Aorta (tissue), 5 donors: ENCODE results near the gene CCDC88A. TPM values are rescaled to one million over a fixed set of nuclear protein-coding genes. Genes with fewer than 3 reads are reported as not detected.
"Not testable (repeated sequence)": the region's sequence is repeated elsewhere in the genome, so short reads cannot be mapped to it uniquely, and the experiment has no call there.

Experiments used
- ATAC-seq: fragments of 200-7000 bp; cut with Tn5 transposase; one replicate; pipeline ENCODE4 v1.9.1; 2022; ENCODE audit warnings: moderate library complexity; ENCODE audit not compliant: low FRiP score
- DNase-seq, 2 donors: peaks; one replicate each; pipeline ENCODE4 v3.0.0-alpha.2; 2020
- H3K27ac ChIP-seq, 2 donors: one replicate each; pipeline ENCODE4 v1.5.1; 2013; ENCODE audit warnings: low read length in 2 of 2, mild to moderate bottlenecking in 2 of 2, moderate library complexity in 2 of 2, control low read depth in 1 of 2, inconsistent platforms in 1 of 2, low read depth in 1 of 2
- H3K27me3 ChIP-seq, 2 donors: one replicate each; pipeline ENCODE4 v1.6.1; 2013; ENCODE audit warnings: control low read depth in 1 of 2, low read length in 1 of 2, mild to moderate bottlenecking in 1 of 2, moderate library complexity in 1 of 2; ENCODE audit not compliant: insufficient read depth in 2 of 2, control insufficient read depth in 1 of 2
- H3K36me3 ChIP-seq, 2 donors: one replicate each; pipeline ENCODE4 v1.6.1; 2013; ENCODE audit warnings: control low read depth in 1 of 2, low read length in 1 of 2, mild to moderate bottlenecking in 1 of 2; ENCODE audit not compliant: insufficient read depth in 2 of 2, control insufficient read depth in 1 of 2
- H3K4me1 ChIP-seq, 2 donors: one replicate each; pipeline ENCODE4 v1.6.1; 2013; ENCODE audit warnings: low read length in 2 of 2, control low read depth in 1 of 2, mild to moderate bottlenecking in 1 of 2, moderate library complexity in 1 of 2; ENCODE audit not compliant: insufficient read depth in 2 of 2, control insufficient read depth in 1 of 2
- H3K4me3 ChIP-seq, 2 donors: one replicate each; pipeline ENCODE4 v1.5.1; 2013; ENCODE audit warnings: low read length in 2 of 2, control low read depth in 1 of 2, mild to moderate bottlenecking in 1 of 2
- H3K9me3 ChIP-seq: one replicate; pipeline ENCODE4 v1.6.1; 2013; ENCODE audit warnings: mild to moderate bottlenecking, low read length; ENCODE audit not compliant: control insufficient read depth
- WGBS, 2 donors: extraction: QIAGEN DNeasy Blood & Tissue Kit; methylation state at CpG; one replicate each; pipeline ENCODE4 v1.1.7; 2013; 5-methylcytosine and 5-hydroxymethylcytosine counted together
- intact Hi-C, 2 donors: fragments of 100-400 bp; cut with DNase I; formaldehyde crosslinking; loops; one replicate each; pipeline versions ENCODE4 v1.14.2 to v1.15.0; 2022
- polyA plus RNA-seq, 2 donors: library from polyadenylated mRNA; stranded (reverse); fragments of 200-250 nt; gene quantifications; one replicate each; pipeline ENCODE4 v1.2.3, GENCODE V29; 2013
- total RNA-seq, 2 donors: library from RNA; stranded (reverse); fragmentation: NEBNext Ultra II Directional; extraction: Animal tissue kit (Norgen Biotek cat#: 25700); gene quantifications; one replicate each; pipeline ENCODE4 v1.2.1, GENCODE V29; 2021
- donor health status: healthy with polysubstance abuse.
- donor health status: Bipolar disorder and iron deficiency.
- donor health status: DM: no; HTN: no; CAD: no.
- donor health status: DM: no; HTN: no; CAD: no.
- donor health status: DM: yes; HTN: yes; CAD: no.

CCDC88A gene
- total and polyA plus RNA-seq, 4 donors: 17.4 to 92.4 (median 47.7) TPM

- 81 to 83% methylated on average over 2 of the region's 2 CpGs for WGBS, 2 donors
- Histone ChIP-seq H3K36me3 (no peaks in the 10 kb centered on the region), H3K9me3 (no peaks in the 10 kb centered on the region), H3K27me3 (no peaks in the 10 kb centered on the region), H3K4me1 (peaks cover 0 to 2% of the 10 kb centered on the region in 2 donors), H3K27ac (no peak overlapping the region), H3K4me3 (no peak overlapping the region)
- intact Hi-C loops: no loop called here
- DNase-seq (no peak), ATAC-seq (no peak)
Measured at GRCh38 chr2:55357927-55358326, 61.7 kb downstream of the CCDC88A start.

GRCh38 chr2:55357164-55357563, 62.5 kb downstream of the CCDC88A start:
- ATAC-seq (no peak), DNase-seq (no peak)
- intact Hi-C loops: no loop called here
- H3K9me3 ChIP-seq: no peaks in the 10 kb centered on the region
- no peak overlapping the region for H3K4me3 ChIP-seq
- no peak overlapping the region for H3K27ac ChIP-seq
- no peaks in the 10 kb centered on the region for H3K27me3 ChIP-seq
- no peaks in the 10 kb centered on the region for H3K36me3 ChIP-seq
- H3K4me1 ChIP-seq: peaks cover 0 to 2% of the 10 kb centered on the region in 2 donors

- DNase-seq, intact Hi-C loops, H3K4me3 ChIP-seq, H3K27ac ChIP-seq, H3K36me3 ChIP-seq, ATAC-seq, H3K27me3 ChIP-seq, H3K4me1 ChIP-seq, H3K9me3 ChIP-seq: not testable (repeated sequence)
- WGBS, 2 donors: 94 to 97% methylated on average over 2 of the region's 2 CpGs
Measured at GRCh38 chr2:55356136-55356535, 63.5 kb downstream of the CCDC88A start.

GRCh38 chr2:55355451-55355850, 64.2 kb downstream of the CCDC88A start:
- Histone ChIP-seq H3K27ac (no peak overlapping the region), H3K36me3 (no peaks in the 10 kb centered on the region), H3K9me3 (no peaks in the 10 kb centered on the region), H3K4me1 (peaks cover 0 to 2% of the 10 kb centered on the region in 2 donors), H3K27me3 (no peaks in the 10 kb centered on the region), H3K4me3 (no peak overlapping the region)
- 97 to 100% methylated on average over 4 of the region's 4 CpGs for WGBS, 2 donors
- DNase-seq (no peak), ATAC-seq (no peak)
- intact Hi-C loops: no loop called here

GRCh38 chr2:55351672-55352071, 68.0 kb downstream of the CCDC88A start:
- no peaks in the 10 kb centered on the region for H3K9me3 ChIP-seq
- H3K4me3 ChIP-seq: no peak overlapping the region
- DNase-seq (no peak), ATAC-seq (no peak)
- H3K36me3 ChIP-seq: no peaks in the 10 kb centered on the region
- 98% methylated on average over 3 of the region's 3 CpGs for WGBS, 2 donors
- intact Hi-C loops: no loop called here
- H3K27ac ChIP-seq: no peak overlapping the region
- no peaks in the 10 kb centered on the region for H3K27me3 ChIP-seq
- H3K4me1 ChIP-seq: no peaks in the 10 kb centered on the region

GRCh38 chr2:55345064-55345463, 74.6 kb downstream of the CCDC88A start:
- Histone ChIP-seq H3K9me3 (no peaks in the 10 kb centered on the region), H3K27me3 (no peaks in the 10 kb centered on the region), H3K4me1 (no peaks in the 10 kb centered on the region), H3K4me3 (no peak overlapping the region), H3K36me3 (no peaks in the 10 kb centered on the region), H3K27ac (no peak overlapping the region)
- DNase-seq: no peak
- no peak for ATAC-seq
- intact Hi-C loops: no loop called here
- WGBS, 2 donors: 96 to 98% methylated on average over 4 of the region's 4 CpGs

DNA sequence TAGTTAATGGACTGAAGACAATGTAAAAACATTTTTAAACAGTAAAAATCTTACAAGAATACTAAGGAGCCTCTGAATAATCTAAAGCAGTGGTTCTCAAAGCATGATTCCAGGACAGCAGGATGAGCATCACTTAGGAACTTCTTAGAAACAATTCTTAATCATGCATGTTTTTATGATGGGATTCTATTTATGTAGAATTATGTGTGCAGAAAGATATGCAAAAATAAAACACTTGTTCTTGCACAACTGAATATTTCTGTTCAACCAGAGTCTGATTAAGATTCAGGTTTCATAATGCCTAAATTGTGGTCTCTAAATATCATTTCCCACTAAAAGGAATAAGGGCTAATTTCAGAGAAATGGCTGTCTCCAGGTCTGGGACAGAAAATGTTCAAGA, 81.4 kb downstream of the CCDC88A start:
- no peak for ATAC-seq
- no peak for DNase-seq
- Histone ChIP-seq H3K4me1 (peaks cover 0 to 2% of the 10 kb centered on the region in 2 donors), H3K36me3 (no peaks in the 10 kb centered on the region), H3K27ac (peak overlapping the region in 1 of 2 donors; percentile 57), H3K9me3 (no peaks in the 10 kb centered on the region), H3K27me3 (no peaks in the 10 kb centered on the region), H3K4me3 (no peak overlapping the region)
- intact Hi-C loops: no loop called here

GRCh38 chr2:55334728-55335127, 84.9 kb downstream of the CCDC88A start:
- no peak overlapping the region for H3K4me3 ChIP-seq
- DNase-seq (no peak), ATAC-seq (no peak)
- H3K9me3 ChIP-seq: no peaks in the 10 kb centered on the region
- intact Hi-C loops: no loop called here
- 93 to 96% methylated on average over 2 of the region's 2 CpGs for WGBS, 2 donors
- no peaks in the 10 kb centered on the region for H3K36me3 ChIP-seq
- no peaks in the 10 kb centered on the region for H3K27me3 ChIP-seq
- no peak overlapping the region for H3K27ac ChIP-seq
- H3K4me1 ChIP-seq: peaks cover 0 to 2% of the 10 kb centered on the region in 2 donors

DNA sequence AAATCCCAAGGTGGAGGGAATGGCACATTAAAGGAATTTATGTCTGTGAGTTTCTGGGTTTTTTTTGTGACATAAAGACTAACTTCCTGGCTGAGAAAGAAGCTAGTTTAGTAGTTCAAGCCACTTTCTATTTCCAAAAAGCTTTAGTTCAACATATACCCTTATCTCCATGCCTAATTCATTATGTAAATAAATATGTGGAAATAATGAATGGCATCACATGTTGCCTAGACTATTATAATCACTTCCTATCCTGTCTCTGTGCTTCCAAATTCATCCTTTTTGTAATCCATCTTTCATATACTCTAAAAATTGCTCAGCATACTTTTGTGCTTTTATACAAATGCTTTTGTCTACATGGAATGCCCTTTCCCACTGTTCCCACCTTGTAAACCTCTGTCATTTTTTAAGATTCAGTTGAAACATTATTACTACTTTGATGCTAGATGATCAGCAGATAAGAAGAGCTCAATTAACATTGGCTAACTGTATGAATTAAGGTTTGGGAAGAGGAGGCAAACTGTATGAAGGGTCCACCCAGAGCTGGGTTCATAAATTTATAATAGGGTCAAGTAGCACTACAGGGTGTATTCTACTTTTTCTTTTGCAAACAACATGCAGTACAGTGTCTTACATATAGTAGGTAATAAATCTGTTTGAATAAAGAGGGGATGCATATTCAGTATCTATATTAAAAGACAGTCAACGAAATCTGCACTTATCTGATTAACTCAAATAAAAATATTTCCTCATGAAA, 88.9 kb downstream of the CCDC88A start:
- Histone ChIP-seq H3K27me3 (no peaks in the 10 kb centered on the region), H3K4me3 (no peak overlapping the region), H3K9me3 (no peaks in the 10 kb centered on the region), H3K36me3 (no peaks in the 10 kb centered on the region), H3K4me1 (no peaks in the 10 kb centered on the region), H3K27ac (no peak overlapping the region)
- intact Hi-C loops: no loop called here
- DNase-seq (no peak), ATAC-seq (no peak)
- 84 to 99% methylated on average over 1 of the region's 1 CpG for WGBS, 2 donors
